ENCODE measurements around the gene BTBD10. TPM values are rescaled to one million over a fixed set of nuclear protein-coding genes. Genes with fewer than 3 reads are reported as not detected.
A peak's percentile ranks its signal among the peaks of the same experiment; 100 is the strongest.

BTBD10 gene
- total and polyA plus RNA-seq, 2 of the 13 experiments (the other 11 are each of a cell fraction or from before 2014, with no cell fraction given), result 9.8 to 26.6 TPM

DNA sequence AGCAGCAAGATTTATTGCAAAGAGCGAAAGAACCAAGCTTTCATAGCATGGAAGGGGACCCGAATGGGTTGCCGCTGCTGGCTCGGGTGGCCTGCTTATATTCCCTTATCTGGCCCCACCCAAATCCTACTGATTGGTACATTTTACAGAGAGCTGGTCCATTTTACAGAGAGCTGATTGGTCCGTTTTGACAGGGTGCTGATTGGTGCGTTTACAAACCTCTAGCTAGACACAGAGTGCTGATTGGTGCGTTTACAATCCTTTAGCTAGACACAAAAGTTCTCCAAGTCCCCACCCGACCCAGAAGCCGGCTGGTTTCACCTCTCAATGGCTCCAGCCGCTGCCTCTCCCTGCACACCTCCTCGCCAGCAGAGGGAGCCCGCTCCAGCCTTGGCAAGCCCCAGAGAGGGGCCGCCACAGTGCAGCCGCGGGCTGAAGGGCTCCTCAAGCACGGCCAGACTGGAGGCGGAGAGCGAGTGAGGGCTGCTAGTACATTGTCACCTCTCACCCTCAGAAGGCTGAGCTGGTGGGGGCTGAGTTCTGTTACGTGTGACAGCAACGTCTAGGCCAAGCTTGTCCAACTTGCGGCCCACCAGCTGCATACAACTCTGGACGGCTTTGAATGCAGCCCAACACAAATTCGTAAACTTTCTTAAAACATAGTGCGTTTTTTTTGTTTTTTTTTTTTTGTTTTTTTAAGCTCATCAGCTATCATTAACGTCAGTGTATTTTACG is 24.1 kb upstream of the BTBD10 start (continued):
- TF ChIP-seq MED8 (CRISPR knock-in tag; IDR thresholded peaks at IDR 0.05; ENCODE audit: insufficient replicate concordance) (no peak), ERF (CRISPR knock-in tag; IDR thresholded peaks at IDR 0.05) (no peak; the same call in none of the 2 replicates), MZF1 (CRISPR knock-in tag; IDR thresholded peaks at IDR 0.05; ENCODE audit: borderline replicate concordance) (no peak), NR2F1 (CRISPR knock-in tag; IDR thresholded peaks at IDR 0.05) (no peak), GABPB1 (CRISPR knock-in tag; IDR thresholded peaks at IDR 0.05) (peak; percentile 71), ZNF263 (CRISPR knock-in tag; IDR thresholded peaks at IDR 0.05) (0 out of 2 replicates have a peak, but pooled peaks have one; percentile 9), ZNF468 (CRISPR knock-in tag; IDR thresholded peaks at IDR 0.05) (no peak), YEATS4 (CRISPR knock-in tag; IDR thresholded peaks at IDR 0.05; ENCODE audit: borderline replicate concordance) (peak; percentile 52; the same call in 1 of the 2 replicates), GATAD2A (CRISPR knock-in tag; IDR thresholded peaks at IDR 0.05) (peak; percentile 40), SOX13 (IDR thresholded peaks at IDR 0.05) (no peak), SOX13 (CRISPR knock-in tag; conservative IDR thresholded peaks at IDR 0.05 in 1 of 2, IDR thresholded peaks at IDR 0.05 in 1 of 2) (peak in 1 of 2 experiments; percentile 23; a peak in 1 of 4 replicates), PHF21A (CRISPR knock-in tag; IDR thresholded peaks at IDR 0.05) (0 out of 2 replicates have a peak, but pooled peaks have one; percentile 29), HOXA5 (CRISPR knock-in tag; IDR thresholded peaks at IDR 0.05) (peak; percentile 53; the same call in 1 of the 2 replicates), KDM4B (CRISPR knock-in tag; IDR thresholded peaks at IDR 0.05) (peak; percentile 69; the same call in 1 of the 2 replicates), ZNF225 (CRISPR knock-in tag; IDR thresholded peaks at IDR 0.05) (0 out of 2 replicates have a peak, but pooled peaks have one; percentile 56), ZBTB38 (CRISPR knock-in tag; IDR thresholded peaks at IDR 0.05) (peak; percentile 42; the same call in 1 of the 2 replicates), KLF9 (CRISPR knock-in tag; IDR thresholded peaks at IDR 0.05; ENCODE audit: low read depth) (peak; percentile 74; the same call in 1 of the 2 replicates)
- TF ChIP-seq, protein P1, sequence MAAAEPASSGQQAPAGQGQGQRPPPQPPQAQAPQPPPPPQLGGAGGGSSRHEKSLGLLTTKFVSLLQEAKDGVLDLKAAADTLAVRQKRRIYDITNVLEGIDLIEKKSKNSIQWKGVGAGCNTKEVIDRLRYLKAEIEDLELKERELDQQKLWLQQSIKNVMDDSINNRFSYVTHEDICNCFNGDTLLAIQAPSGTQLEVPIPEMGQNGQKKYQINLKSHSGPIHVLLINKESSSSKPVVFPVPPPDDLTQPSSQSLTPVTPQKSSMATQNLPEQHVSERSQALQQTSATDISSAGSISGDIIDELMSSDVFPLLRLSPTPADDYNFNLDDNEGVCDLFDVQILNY (CRISPR knock-in tag; conservative IDR thresholded peaks at IDR 0.05), result 0 out of 2 replicates have a peak, but pooled peaks have one; percentile 23
- TF ChIP-seq, protein P2, sequence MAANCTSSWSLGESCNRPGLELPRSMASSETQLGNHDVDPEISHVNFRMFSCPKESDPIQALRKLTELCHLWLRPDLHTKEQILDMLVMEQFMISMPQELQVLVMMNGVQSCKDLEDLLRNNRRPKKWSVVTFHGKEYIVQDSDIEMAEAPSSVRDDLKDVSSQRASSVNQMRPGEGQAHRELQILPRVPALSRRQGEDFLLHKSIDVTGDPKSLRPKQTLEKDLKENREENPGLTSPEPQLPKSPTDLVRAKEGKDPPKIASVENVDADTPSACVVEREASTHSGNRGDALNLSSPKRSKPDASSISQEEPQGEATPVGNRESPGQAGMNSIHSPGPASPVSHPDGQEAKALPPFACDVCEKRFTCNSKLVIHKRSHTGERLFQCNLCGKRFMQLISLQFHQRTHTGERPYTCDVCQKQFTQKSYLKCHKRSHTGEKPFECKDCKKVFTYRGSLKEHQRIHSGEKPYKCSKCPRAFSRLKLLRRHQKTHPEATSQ (CRISPR knock-in tag; IDR thresholded peaks at IDR 0.05; ENCODE audit: borderline replicate concordance), result peak; percentile 75; the same call in 1 of the 2 replicates
- TF ChIP-seq, protein P3, sequence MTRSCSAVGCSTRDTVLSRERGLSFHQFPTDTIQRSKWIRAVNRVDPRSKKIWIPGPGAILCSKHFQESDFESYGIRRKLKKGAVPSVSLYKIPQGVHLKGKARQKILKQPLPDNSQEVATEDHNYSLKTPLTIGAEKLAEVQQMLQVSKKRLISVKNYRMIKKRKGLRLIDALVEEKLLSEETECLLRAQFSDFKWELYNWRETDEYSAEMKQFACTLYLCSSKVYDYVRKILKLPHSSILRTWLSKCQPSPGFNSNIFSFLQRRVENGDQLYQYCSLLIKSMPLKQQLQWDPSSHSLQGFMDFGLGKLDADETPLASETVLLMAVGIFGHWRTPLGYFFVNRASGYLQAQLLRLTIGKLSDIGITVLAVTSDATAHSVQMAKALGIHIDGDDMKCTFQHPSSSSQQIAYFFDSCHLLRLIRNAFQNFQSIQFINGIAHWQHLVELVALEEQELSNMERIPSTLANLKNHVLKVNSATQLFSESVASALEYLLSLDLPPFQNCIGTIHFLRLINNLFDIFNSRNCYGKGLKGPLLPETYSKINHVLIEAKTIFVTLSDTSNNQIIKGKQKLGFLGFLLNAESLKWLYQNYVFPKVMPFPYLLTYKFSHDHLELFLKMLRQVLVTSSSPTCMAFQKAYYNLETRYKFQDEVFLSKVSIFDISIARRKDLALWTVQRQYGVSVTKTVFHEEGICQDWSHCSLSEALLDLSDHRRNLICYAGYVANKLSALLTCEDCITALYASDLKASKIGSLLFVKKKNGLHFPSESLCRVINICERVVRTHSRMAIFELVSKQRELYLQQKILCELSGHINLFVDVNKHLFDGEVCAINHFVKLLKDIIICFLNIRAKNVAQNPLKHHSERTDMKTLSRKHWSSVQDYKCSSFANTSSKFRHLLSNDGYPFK (CRISPR knock-in tag; IDR thresholded peaks at IDR 0.05; ENCODE audit: borderline replicate concordance), result peak; percentile 78; the same call in 1 of the 2 replicates
- TF ChIP-seq, protein P4, sequence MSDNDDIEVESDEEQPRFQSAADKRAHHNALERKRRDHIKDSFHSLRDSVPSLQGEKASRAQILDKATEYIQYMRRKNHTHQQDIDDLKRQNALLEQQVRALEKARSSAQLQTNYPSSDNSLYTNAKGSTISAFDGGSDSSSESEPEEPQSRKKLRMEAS (IDR thresholded peaks at IDR 0.05), result no peak

Data from HepG2 (cell line).